HepG2 (cell line): Measurements from ENCODE around the gene ILRUN. TPM values are rescaled to one million over a fixed set of nuclear protein-coding genes. Genes with fewer than 3 reads are reported as not detected.

Experiments
- CHD4 ChIP-seq: fragments of 200-600 bp; sonication (generic); IDR thresholded peaks from 2 replicates; pipeline ENCODE4 v1.7.0; 2017; ENCODE audit warnings: mild to moderate bottlenecking, low read length, borderline replicate concordance
- CREB1 ChIP-seq, 2 experiments: fragments of 450-650 bp in 1 of 2; IDR thresholded peaks; 2 replicates each; pipeline ENCODE4 v1.6.1; 2016 to 2017; ENCODE audit warnings: control low read depth in 1 of 2, mild to moderate bottlenecking in 1 of 2, missing compliant biosample characterization in 1 of 2, missing genetic modification characterization in 1 of 2
- GZF1 ChIP-seq: sonication (generic); formaldehyde crosslinking; IDR thresholded peaks from 2 replicates; pipeline ENCODE4 v1.5.1; 2020; ENCODE audit warnings: mild to moderate bottlenecking, missing genetic modification reagents
- HDAC1 ChIP-seq: sonication (generic); formaldehyde crosslinking; IDR thresholded peaks from 2 replicates; pipeline ENCODE4 v1.5.1; 2020; ENCODE audit warnings: mild to moderate bottlenecking, missing genetic modification reagents
- HMGXB4 ChIP-seq, 2 experiments: sonication (generic) in 1 of 2; formaldehyde crosslinking in 1 of 2; IDR thresholded peaks; 2 replicates each; pipeline versions ENCODE4 v1.4.0 to v1.6.1; 2018 to 2020; ENCODE audit warnings: missing genetic modification reagents in 2 of 2, borderline replicate concordance in 1 of 2, low read depth in 1 of 2, mild to moderate bottlenecking in 1 of 2, missing biosample characterization in 1 of 2
- HNRNPUL1 ChIP-seq: fragments of 200-400 bp; formaldehyde crosslinking; IDR thresholded peaks from 2 replicates; pipeline ENCODE4 v1.6.1; 2017; ENCODE audit warnings: low read depth, mild to moderate bottlenecking, low read length, moderate library complexity
- MAZ ChIP-seq, 2 experiments: sonication (generic) in 1 of 2; formaldehyde crosslinking in 1 of 2; IDR thresholded peaks; 2 replicates each; pipeline versions ENCODE4 v1.5.0 to v1.6.1; 2012 to 2020; ENCODE audit warnings: low read depth in 2 of 2, mild to moderate bottlenecking in 2 of 2, borderline replicate concordance in 1 of 2, improper control_type of control experiment in 1 of 2, low read length in 1 of 2, missing genetic modification reagents in 1 of 2, moderate library complexity in 1 of 2
- MIER3 ChIP-seq: IDR thresholded peaks from 2 replicates; pipeline ENCODE4 v1.6.1; 2016; ENCODE audit warnings: missing compliant biosample characterization, borderline replicate concordance
- NFYB ChIP-seq: sonication (generic); formaldehyde crosslinking; IDR thresholded peaks from 2 replicates; pipeline ENCODE4 v1.4.0; 2020; ENCODE audit warnings: missing genetic modification reagents
- PHF5A ChIP-seq: IDR thresholded peaks from one replicate; pipeline ENCODE4 v1.6.1; 2018; ENCODE audit warnings: low read depth, missing genetic modification reagents; ENCODE audit not compliant: unreplicated experiment
- PITX1 ChIP-seq: sonication (generic); formaldehyde crosslinking; IDR thresholded peaks from 2 replicates; pipeline ENCODE4 v1.5.1; 2020; ENCODE audit warnings: mild to moderate bottlenecking, missing genetic modification reagents
- SCMH1 ChIP-seq: sonication (generic); formaldehyde crosslinking; IDR thresholded peaks from 2 replicates; pipeline ENCODE4 v1.9.0; 2021; ENCODE audit warnings: missing genetic modification reagents, mild to moderate bottlenecking, borderline replicate concordance
- TBX2 ChIP-seq: sonication (generic); formaldehyde crosslinking; IDR thresholded peaks from 2 replicates; pipeline ENCODE4 v1.5.0; 2020; ENCODE audit warnings: missing genetic modification reagents, mild to moderate bottlenecking, borderline replicate concordance
- TFDP1 ChIP-seq: IDR thresholded peaks from 2 replicates; pipeline ENCODE4 v1.6.1; 2016; ENCODE audit warnings: missing compliant biosample characterization, missing genetic modification reagents, borderline replicate concordance
- TGIF2 ChIP-seq: IDR thresholded peaks from 2 replicates; pipeline ENCODE4 v1.6.1; 2016; ENCODE audit warnings: control low read depth, missing compliant biosample characterization
- ZNF460 ChIP-seq: sonication (generic); formaldehyde crosslinking; IDR thresholded peaks from 2 replicates; pipeline ENCODE4 v1.5.1; 2020; ENCODE audit warnings: missing genetic modification reagents, mild to moderate bottlenecking, borderline replicate concordance
- ZNF629 ChIP-seq: sonication (generic); formaldehyde crosslinking; conservative IDR thresholded peaks from 2 replicates; pipeline ENCODE4 v1.5.0; 2020; ENCODE audit warnings: missing genetic modification reagents
- ZNF781 ChIP-seq: sonication (generic); formaldehyde crosslinking; IDR thresholded peaks from 2 replicates; pipeline ENCODE4 v1.5.1; 2020; ENCODE audit warnings: borderline replicate concordance, mild to moderate bottlenecking, missing genetic modification reagents; ENCODE audit errors: not compliant biosample characterization
- ZNF784 ChIP-seq: sonication (generic); formaldehyde crosslinking; IDR thresholded peaks from 2 replicates; pipeline ENCODE4 v1.5.1; 2020; ENCODE audit warnings: missing genetic modification reagents, mild to moderate bottlenecking, borderline replicate concordance
- ZSCAN30 ChIP-seq: sonication (generic); formaldehyde crosslinking; IDR thresholded peaks from 2 replicates; pipeline ENCODE4 v1.5.0; 2020; ENCODE audit warnings: mild to moderate bottlenecking, missing genetic modification reagents
- polyA plus RNA-seq, 8 experiments: library from polyadenylated mRNA; depleted of rRNA in 3 of 8; stranded (reverse) in 7 of 8; unstranded in 1 of 8; fragments of >200 nt; fragmentation: Illumina TruSeq in 4 of 8; extraction: Trizol in 4 of 8; gene quantifications; 2 replicates each; pipeline versions ENCODE4 v1.2.1 to v1.2.3, GENCODE V29; 2011 to 2016; ENCODE audit warnings: low read depth in 4 of 8, missing spikeins in 1 of 8, mixed read lengths in 1 of 8; ENCODE audit not compliant: insufficient read depth in 1 of 8
- total RNA-seq, 5 experiments: library from RNA; depleted of rRNA; stranded (reverse); fragments of >200 nt; fragmentation: Illumina TruSeq; extraction: Trizol; gene quantifications; 2 replicates each; pipeline ENCODE4 v1.2.3, GENCODE V29; 2016; ENCODE audit warnings: low read depth in 1 of 5
- TF ChIP-seq, protein P1 (sequence below): IDR thresholded peaks from 2 replicates; pipeline ENCODE4 v1.4.0; 2020; ENCODE audit warnings: mild to moderate bottlenecking, missing genetic modification reagents

Gene ILRUN
- total and polyA plus RNA-seq, 2 of the 13 experiments (the other 11 are each of a cell fraction or from before 2014, with no cell fraction given): 45.5 to 66.6 TPM

DNA sequence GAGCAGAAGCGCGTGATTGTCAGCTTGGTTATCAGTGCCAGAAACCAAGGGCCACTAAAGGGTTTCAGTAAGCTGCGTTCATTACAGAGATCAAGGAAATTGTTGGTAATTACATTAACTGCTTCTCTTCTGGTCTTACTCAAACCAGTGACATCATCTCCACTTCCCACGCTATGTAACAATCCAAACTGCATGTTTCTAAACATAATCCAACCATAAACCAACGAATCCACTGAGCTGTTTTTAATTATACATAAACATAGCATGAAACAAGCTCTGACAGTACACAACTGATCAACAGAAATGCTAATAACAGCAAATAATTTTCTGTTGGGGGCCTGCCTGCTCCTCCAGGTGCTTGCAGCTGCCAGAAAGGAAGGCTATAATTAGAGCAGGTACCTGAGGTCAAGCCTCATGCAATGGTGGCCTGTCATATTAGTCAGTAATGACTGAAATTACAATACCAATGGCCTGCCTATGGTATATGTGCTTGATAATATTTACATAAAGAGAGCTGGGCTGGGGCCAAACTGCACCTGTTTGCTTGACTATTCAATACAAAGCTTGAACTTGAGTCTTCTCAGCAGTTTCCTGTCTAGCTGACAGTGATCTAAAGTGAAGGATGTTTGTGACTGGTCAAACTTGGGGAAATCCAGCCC is 40.1 kb downstream of the ILRUN start (continued):
- no peak for TF ChIP-seq ZNF784 (CRISPR knock-in tag)
- TF ChIP-seq ZSCAN30: no peak
- TF ChIP-seq HNRNPUL1: no peak
- TF ChIP-seq, protein P1, sequence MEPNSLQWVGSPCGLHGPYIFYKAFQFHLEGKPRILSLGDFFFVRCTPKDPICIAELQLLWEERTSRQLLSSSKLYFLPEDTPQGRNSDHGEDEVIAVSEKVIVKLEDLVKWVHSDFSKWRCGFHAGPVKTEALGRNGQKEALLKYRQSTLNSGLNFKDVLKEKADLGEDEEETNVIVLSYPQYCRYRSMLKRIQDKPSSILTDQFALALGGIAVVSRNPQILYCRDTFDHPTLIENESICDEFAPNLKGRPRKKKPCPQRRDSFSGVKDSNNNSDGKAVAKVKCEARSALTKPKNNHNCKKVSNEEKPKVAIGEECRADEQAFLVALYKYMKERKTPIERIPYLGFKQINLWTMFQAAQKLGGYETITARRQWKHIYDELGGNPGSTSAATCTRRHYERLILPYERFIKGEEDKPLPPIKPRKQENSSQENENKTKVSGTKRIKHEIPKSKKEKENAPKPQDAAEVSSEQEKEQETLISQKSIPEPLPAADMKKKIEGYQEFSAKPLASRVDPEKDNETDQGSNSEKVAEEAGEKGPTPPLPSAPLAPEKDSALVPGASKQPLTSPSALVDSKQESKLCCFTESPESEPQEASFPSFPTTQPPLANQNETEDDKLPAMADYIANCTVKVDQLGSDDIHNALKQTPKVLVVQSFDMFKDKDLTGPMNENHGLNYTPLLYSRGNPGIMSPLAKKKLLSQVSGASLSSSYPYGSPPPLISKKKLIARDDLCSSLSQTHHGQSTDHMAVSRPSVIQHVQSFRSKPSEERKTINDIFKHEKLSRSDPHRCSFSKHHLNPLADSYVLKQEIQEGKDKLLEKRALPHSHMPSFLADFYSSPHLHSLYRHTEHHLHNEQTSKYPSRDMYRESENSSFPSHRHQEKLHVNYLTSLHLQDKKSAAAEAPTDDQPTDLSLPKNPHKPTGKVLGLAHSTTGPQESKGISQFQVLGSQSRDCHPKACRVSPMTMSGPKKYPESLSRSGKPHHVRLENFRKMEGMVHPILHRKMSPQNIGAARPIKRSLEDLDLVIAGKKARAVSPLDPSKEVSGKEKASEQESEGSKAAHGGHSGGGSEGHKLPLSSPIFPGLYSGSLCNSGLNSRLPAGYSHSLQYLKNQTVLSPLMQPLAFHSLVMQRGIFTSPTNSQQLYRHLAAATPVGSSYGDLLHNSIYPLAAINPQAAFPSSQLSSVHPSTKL (CRISPR knock-in tag): peak; percentile 34; the same call in 1 of the 2 replicates
- no peak for TF ChIP-seq MAZ (IDR thresholded peaks at IDR 0.05; ENCODE audit: borderline replicate concordance, low read depth, low read length)
- no peak for TF ChIP-seq MAZ (CRISPR knock-in tag; IDR thresholded peaks at IDR 0.05; ENCODE audit: low read depth)
- no peak for TF ChIP-seq TBX2 (CRISPR knock-in tag)
- no peak for TF ChIP-seq ZNF629 (CRISPR knock-in tag)
- TF ChIP-seq ZNF781 (CRISPR knock-in tag): no peak
- TF ChIP-seq ZNF460: no peak
- no peak for TF ChIP-seq PHF5A (CRISPR knock-in tag)
- TF ChIP-seq TGIF2 (CRISPR knock-in tag): no peak
- TF ChIP-seq CREB1 (IDR thresholded peaks at IDR 0.05): peak; percentile 37; the same call in 1 of the 2 replicates
- TF ChIP-seq CREB1 (CRISPR knock-in tag; IDR thresholded peaks at IDR 0.05): no peak
- TF ChIP-seq CHD4: no peak
- no peak for TF ChIP-seq SCMH1 (CRISPR knock-in tag)
- no peak for TF ChIP-seq TFDP1 (CRISPR knock-in tag)
- TF ChIP-seq HMGXB4 (CRISPR knock-in tag; IDR thresholded peaks at IDR 0.05; ENCODE audit: borderline replicate concordance in 1 of 2, low read depth in 1 of 2): no peak; a peak in 2 of 4 replicates
- peak; percentile 31; the same call in 1 of the 2 replicates for TF ChIP-seq HDAC1 (CRISPR knock-in tag)
- TF ChIP-seq GZF1 (CRISPR knock-in tag): no peak
- no peak for TF ChIP-seq MIER3 (CRISPR knock-in tag)
- TF ChIP-seq NFYB (CRISPR knock-in tag): no peak
- TF ChIP-seq PITX1 (CRISPR knock-in tag): no peak
